HG02571 (cell line): ENCODE measurements around the gene CMTM4.
"Not testable (repeated sequence)": the region's sequence is repeated elsewhere in the genome, so short reads cannot be mapped to it uniquely, and the experiment has no call there.

Experiments used
- ATAC-seq: cut with Tn5 transposase; IDR thresholded peaks from one replicate; pipeline ENCODE4 v1.9.1; 2021; ENCODE audit warnings: mild to moderate bottlenecking, moderate library complexity; ENCODE audit not compliant: unreplicated experiment

Gene CMTM4

DNA sequence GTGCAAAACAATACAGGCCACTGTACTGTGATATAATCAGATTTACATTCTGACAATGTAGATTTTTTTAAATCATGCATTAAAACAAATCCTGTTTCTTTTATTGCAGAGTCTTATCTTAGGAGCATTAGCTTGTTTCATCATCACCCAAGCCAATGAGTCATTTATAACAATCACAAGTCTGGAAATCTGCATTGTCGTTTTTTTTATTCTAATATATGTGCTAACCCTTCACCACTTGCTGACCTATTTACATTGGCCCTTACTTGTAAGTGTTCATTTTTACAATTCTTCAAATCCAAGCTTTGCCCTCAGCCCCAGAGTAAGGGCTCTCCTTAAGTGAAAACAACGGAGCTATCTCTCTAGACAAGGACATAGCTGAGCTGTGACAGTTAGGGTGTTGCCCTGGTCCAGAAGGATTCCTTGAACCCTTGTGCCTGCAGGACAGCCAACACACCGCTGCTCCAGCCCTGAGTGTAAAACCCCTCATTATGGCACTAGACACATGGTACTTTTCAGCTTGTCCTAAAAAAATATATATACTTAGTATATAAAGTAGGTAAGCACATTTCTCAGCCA, 126.6 kb downstream of the CMTM4 start:
- no peak for ATAC-seq

DNA sequence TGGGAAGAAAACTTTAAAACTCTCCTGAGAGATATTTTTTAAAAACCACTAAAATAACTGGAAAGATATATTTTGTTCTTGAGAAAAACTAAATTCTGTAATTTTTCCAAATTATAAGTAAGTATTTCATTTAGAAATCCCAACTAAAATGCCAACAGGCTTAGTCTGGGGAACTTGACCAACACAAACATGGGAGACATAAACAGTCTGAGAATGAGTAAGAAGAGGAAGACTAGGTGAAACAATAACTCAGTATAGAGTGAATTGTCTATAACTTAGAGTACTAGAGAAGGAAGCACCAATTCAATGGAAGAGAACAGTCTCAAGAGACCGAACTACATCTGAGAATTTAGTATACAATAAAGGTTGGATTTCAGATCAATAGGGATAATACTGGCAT, 127.4 kb downstream of the CMTM4 start:
- ATAC-seq = no peak

DNA sequence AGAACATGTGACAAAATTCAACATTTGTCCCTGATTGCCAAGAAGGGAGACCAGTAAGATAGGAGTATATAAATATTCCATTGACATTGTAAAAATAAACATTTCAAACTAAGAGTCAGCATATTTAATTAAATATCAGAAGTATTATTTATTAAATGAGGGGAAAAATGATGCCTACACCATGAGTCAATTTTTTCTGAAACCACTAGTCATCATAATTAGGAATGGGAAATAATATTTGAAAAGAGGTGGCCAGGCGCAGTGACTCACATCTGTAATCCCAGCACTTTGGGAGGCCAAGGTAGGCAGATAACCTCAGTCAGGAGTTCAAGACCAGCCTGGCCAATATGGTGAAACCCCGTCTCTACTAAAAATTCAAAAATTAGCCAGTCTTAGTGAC, 128.2 kb downstream of the CMTM4 start:
- no peak for ATAC-seq

DNA sequence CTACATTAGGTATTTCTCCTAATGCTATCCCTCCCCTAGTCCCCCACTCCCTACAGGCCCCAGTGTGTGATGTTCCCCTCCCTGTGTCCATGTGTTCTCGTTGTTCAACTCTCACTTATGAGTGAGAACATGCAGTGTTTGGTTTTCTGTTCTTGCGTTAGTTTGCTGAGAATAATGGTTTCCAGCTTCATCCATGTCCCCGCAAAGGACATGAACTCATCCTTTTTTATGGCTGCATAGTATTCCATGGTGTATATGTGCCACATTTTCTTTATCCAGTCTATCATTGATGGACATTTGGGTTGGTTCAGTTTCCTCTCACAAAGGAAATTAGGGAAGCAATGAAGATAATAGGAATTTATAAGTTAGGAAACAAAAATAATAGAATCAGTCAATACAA, 129.3 kb downstream of the CMTM4 start:
- ATAC-seq = not testable (repeated sequence)

DNA sequence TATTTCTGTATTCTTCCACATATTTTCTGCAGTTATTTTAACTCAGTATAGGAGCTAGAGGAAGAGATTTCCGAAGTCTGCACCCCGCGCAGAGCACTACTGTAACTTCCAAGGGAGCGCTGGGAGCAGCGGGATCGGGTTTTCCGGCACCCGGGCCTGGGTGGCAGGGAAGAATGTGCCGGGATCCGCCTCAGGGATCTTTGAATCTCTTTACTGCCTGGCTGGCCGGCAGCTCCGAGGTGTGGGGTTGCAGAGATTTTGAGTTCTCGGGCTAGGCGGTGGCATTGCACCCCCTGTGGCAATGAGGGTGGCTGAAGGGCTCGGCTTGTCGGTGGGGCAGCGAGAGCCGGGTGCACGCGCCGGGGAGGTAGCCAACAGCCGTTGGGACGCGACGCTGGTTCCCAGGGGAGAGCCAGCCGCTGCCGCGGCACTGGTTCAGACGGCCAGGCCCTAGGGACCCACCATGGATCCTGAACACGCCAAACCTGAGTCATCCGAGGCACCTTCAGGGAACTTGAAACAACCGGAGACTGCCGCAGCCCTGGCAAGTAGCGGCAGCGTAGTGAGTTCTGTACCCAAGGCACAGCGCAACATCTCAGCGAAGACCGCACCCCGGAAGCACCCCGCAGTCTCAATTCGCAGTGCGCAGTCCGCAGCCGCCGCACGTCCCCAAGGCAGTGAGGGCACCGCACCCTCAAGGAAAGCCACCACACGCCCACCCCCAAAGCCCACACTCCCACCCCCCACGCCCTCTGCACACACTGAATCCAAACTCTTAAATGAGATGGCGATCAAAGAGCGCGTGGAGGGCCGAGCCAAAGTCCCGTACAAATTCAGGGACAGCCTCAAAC, 130.3 kb downstream of the CMTM4 start, which contains the start of gene CMTM1:
TSS of gene CMTM1 (plus strand) at position 389 of the 851 bp plus-strand sequence. CDS start at position 464, 75 bp downstream.
- no peak for ATAC-seq
